HL-60 (cell line): Measurements from ENCODE around the gene GPR161.

Source experiments
- GABPA ChIP-seq: IDR thresholded peaks from 2 replicates; pipeline ENCODE4 v1.6.1; 2012; ENCODE audit warnings: low read depth
- POLR2AphosphoS5 ChIP-seq: IDR thresholded peaks from 2 replicates; pipeline ENCODE4 v1.6.1; 2012; ENCODE audit warnings: low read depth
- SPI1 ChIP-seq: IDR thresholded peaks from 2 replicates; pipeline ENCODE4 v1.6.1; 2012; ENCODE audit warnings: low read depth, mild to moderate bottlenecking, borderline replicate concordance
- TF ChIP-seq, protein P1 (sequence below): IDR thresholded peaks from one replicate; pipeline ENCODE4 v1.5.1; 2011; ENCODE audit warnings: low read length, control low read depth, inconsistent platforms; ENCODE audit not compliant: insufficient read depth
- TF ChIP-seq, protein P2 (sequence below): IDR thresholded peaks from 2 replicates; pipeline ENCODE4 v1.6.1; 2012; ENCODE audit warnings: low read depth; ENCODE audit not compliant: insufficient replicate concordance

DNA sequence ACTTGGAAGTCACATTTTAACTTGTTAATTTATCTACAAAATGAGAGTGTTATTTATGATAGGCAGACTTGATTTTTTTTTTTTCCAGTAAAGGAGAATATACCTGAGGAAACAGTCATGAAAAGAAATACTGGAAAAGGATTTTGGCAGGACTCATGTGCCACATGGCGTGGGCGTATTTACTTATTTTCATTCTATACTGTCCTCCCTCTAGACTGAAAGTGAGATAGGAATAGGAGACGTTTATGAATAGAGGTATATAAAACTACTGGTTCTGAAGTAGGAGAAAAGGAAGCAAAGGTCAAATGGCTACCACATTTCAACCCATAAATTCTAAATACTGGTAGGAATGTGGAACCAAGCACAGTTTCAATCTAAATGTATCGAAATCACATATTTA lies 105.1 kb downstream of the GPR161 start:
- TF ChIP-seq, protein P1, sequence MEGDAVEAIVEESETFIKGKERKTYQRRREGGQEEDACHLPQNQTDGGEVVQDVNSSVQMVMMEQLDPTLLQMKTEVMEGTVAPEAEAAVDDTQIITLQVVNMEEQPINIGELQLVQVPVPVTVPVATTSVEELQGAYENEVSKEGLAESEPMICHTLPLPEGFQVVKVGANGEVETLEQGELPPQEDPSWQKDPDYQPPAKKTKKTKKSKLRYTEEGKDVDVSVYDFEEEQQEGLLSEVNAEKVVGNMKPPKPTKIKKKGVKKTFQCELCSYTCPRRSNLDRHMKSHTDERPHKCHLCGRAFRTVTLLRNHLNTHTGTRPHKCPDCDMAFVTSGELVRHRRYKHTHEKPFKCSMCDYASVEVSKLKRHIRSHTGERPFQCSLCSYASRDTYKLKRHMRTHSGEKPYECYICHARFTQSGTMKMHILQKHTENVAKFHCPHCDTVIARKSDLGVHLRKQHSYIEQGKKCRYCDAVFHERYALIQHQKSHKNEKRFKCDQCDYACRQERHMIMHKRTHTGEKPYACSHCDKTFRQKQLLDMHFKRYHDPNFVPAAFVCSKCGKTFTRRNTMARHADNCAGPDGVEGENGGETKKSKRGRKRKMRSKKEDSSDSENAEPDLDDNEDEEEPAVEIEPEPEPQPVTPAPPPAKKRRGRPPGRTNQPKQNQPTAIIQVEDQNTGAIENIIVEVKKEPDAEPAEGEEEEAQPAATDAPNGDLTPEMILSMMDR = no peak
- no peak for TF ChIP-seq GABPA
- no peak for TF ChIP-seq POLR2AphosphoS5
- TF ChIP-seq, protein P2, sequence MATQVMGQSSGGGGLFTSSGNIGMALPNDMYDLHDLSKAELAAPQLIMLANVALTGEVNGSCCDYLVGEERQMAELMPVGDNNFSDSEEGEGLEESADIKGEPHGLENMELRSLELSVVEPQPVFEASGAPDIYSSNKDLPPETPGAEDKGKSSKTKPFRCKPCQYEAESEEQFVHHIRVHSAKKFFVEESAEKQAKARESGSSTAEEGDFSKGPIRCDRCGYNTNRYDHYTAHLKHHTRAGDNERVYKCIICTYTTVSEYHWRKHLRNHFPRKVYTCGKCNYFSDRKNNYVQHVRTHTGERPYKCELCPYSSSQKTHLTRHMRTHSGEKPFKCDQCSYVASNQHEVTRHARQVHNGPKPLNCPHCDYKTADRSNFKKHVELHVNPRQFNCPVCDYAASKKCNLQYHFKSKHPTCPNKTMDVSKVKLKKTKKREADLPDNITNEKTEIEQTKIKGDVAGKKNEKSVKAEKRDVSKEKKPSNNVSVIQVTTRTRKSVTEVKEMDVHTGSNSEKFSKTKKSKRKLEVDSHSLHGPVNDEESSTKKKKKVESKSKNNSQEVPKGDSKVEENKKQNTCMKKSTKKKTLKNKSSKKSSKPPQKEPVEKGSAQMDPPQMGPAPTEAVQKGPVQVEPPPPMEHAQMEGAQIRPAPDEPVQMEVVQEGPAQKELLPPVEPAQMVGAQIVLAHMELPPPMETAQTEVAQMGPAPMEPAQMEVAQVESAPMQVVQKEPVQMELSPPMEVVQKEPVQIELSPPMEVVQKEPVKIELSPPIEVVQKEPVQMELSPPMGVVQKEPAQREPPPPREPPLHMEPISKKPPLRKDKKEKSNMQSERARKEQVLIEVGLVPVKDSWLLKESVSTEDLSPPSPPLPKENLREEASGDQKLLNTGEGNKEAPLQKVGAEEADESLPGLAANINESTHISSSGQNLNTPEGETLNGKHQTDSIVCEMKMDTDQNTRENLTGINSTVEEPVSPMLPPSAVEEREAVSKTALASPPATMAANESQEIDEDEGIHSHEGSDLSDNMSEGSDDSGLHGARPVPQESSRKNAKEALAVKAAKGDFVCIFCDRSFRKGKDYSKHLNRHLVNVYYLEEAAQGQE = no peak
- no peak for TF ChIP-seq SPI1
